Measurements from ENCODE around the gene PC. TPM values are rescaled to one million over a fixed set of nuclear protein-coding genes. Genes with fewer than 3 reads are reported as not detected.

The PC gene
- total RNA-seq, 1 donor from 2014 or later: 8.6 TPM

Small RNA genes lying within 50 kb of the gene (microRNA-seq; reads per million reads assigned to microRNA genes)
- gene MIR3163: not detected

Other genes starting within 250 kb of the PC start
- 1.3 TPM for gene SPTBN2, start 229.2 kb downstream of the PC start, total RNA-seq
- 6.2 TPM for gene RCE1, start 114.9 kb downstream of the PC start, total RNA-seq
- 20.5 TPM for gene LRFN4, start 101.3 kb downstream of the PC start, total RNA-seq
- not detected for gene C11orf86, start 16.9 kb upstream of the PC start, total RNA-seq
- 0.13 TPM for gene SYT12, start 64.8 kb upstream of the PC start, total RNA-seq
- 66.8 TPM for gene RHOD, start 98.5 kb upstream of the PC start, total RNA-seq
- gene KDM2A, start 160.9 kb upstream of the PC start, total RNA-seq: 40.7 TPM